Astrocyte (in vitro differentiated cells and primary cell): Measurements from ENCODE around the gene SRPK3.

Source experiments
- EZH2 ChIP-seq: IDR thresholded peaks from 2 replicates; pipeline ENCODE4 v1.6.1; 2012; ENCODE audit warnings: mild to moderate bottlenecking, low read length, inconsistent platforms; ENCODE audit not compliant: insufficient read depth
- TF ChIP-seq, protein P1 (sequence below): IDR thresholded peaks from 2 replicates; pipeline ENCODE4 v1.5.1; 2011; ENCODE audit warnings: low read depth, mild to moderate bottlenecking, inconsistent platforms, low read length, moderate library complexity; ENCODE audit not compliant: insufficient read depth

DNA sequence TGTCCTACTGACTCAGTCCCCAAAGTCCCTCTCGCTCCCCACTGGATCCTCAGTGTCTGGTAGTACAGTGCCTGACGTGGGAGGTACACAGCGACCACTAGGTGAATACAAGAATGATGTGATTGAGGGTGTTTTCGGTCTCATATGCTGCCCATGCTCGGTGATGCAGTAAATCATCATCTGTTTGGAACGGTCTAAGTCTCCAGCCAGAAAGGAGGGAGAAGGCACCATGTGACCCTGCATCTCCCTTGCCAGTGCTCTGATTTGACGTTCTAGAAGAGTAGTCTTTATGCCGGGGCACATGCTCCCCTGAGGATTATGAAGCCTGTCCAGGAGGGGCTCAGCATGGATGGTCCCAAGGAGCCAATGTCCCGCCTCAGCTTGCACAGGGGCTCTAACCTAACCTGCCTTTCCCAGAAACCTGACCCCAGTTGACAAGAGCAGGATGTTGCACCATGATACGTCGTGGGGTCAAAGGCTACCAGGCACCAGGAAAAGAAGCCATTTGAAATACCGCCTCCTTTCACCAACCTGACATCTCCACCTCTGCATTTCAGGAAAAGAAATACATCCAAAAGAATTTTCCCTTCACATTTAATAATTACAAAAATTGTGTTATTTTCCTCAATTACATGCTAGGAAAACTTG lies 30.6 kb upstream of the SRPK3 start:
- TF ChIP-seq EZH2 = no peak
- TF ChIP-seq, protein P1, sequence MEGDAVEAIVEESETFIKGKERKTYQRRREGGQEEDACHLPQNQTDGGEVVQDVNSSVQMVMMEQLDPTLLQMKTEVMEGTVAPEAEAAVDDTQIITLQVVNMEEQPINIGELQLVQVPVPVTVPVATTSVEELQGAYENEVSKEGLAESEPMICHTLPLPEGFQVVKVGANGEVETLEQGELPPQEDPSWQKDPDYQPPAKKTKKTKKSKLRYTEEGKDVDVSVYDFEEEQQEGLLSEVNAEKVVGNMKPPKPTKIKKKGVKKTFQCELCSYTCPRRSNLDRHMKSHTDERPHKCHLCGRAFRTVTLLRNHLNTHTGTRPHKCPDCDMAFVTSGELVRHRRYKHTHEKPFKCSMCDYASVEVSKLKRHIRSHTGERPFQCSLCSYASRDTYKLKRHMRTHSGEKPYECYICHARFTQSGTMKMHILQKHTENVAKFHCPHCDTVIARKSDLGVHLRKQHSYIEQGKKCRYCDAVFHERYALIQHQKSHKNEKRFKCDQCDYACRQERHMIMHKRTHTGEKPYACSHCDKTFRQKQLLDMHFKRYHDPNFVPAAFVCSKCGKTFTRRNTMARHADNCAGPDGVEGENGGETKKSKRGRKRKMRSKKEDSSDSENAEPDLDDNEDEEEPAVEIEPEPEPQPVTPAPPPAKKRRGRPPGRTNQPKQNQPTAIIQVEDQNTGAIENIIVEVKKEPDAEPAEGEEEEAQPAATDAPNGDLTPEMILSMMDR = no peak
